PC-3 (cell line): ENCODE results near the gene COL1A2. TPM values are rescaled to one million over a fixed set of nuclear protein-coding genes. Genes with fewer than 3 reads are reported as not detected.

Experiments
- ATAC-seq: fragments of 200-7000 bp; cut with Tn5 transposase; 2 replicates; pipeline ENCODE4 v1.9.1; 2020; ENCODE audit warnings: mild to moderate bottlenecking, moderate library complexity
- BruUV-seq: library from RNA; stranded (reverse); fragments of 400-500 nt; replicated peaks from 2 replicates; lab custom pipeline; 2021; lab: Mats Ljungman, UMichigan
- CTCF ChIA-PET: fragments of 300-600 bp; sonication (Branson Sonifier 250); formaldehyde crosslinking; loops from one replicate; lab custom pipeline; 2022; ENCODE audit warnings: antibody characterized with exemption; lab: Charles Lee
- POLR2A ChIA-PET: fragments of 300-600 bp; sonication (Branson Sonifier 250); formaldehyde crosslinking; loops from one replicate; lab custom pipeline; 2022; ENCODE audit warnings: antibody characterized with exemption; ENCODE audit not compliant: unreplicated experiment; lab: Charles Lee
- DNase-seq: peaks from one replicate; pipeline ENCODE4 v3.0.0-alpha.2; 2015
- H2AFZ ChIP-seq: fragments of 300-600 bp; sonication (generic); 2 replicates; pipeline ENCODE4 v1.6.0; 2016; ENCODE audit warnings: antibody characterized with exemption, low read length
- H3F3A ChIP-seq: fragments of 300-600 bp; sonication (generic); one replicate; pipeline ENCODE4 v1.6.0; 2017; ENCODE audit warnings: antibody characterized with exemption, low read length, control low read depth, mild to moderate bottlenecking; ENCODE audit not compliant: unreplicated experiment
- H3K27ac ChIP-seq: fragments of 300-600 bp; sonication (generic); 2 replicates; pipeline ENCODE4 v1.5.1; 2016; ENCODE audit warnings: mild to moderate bottlenecking, low read length
- H3K27me3 ChIP-seq: fragments of 300-600 bp; sonication (generic); 2 replicates; pipeline ENCODE4 v1.6.1; 2016; ENCODE audit warnings: low read length, mixed read lengths
- H3K36me3 ChIP-seq: fragments of 300-600 bp; sonication (generic); 2 replicates; pipeline ENCODE4 v1.6.1; 2016; ENCODE audit warnings: low read depth, mixed run types, low read length, mixed read lengths
- H3K4me1 ChIP-seq: fragments of 300-600 bp; sonication (generic); 2 replicates; pipeline ENCODE4 v1.5.1; 2016; ENCODE audit warnings: low read length; ENCODE audit not compliant: insufficient read depth
- H3K4me2 ChIP-seq: fragments of 300-600 bp; sonication (generic); 2 replicates; pipeline ENCODE4 v1.6.0; 2016; ENCODE audit warnings: low read length
- H3K4me3 ChIP-seq: fragments of 300-600 bp; sonication (generic); 2 replicates; pipeline ENCODE4 v1.5.1; 2016; ENCODE audit warnings: mild to moderate bottlenecking, low read length, mixed read lengths
- H3K79me2 ChIP-seq: fragments of 300-600 bp; sonication (generic); 2 replicates; pipeline ENCODE4 v1.6.1; 2017; ENCODE audit warnings: low read length, mixed read lengths
- H3K9ac ChIP-seq: fragments of 300-600 bp; sonication (generic); 2 replicates; pipeline ENCODE4 v1.6.0; 2016; ENCODE audit warnings: mild to moderate bottlenecking, low read length
- H3K9me2 ChIP-seq: fragments of 300-600 bp; sonication (generic); replicated peaks from 2 replicates; pipeline ENCODE4 v1.6.1; 2016; ENCODE audit warnings: mixed run types, low read length, mixed read lengths
- H3K9me3 ChIP-seq: fragments of 300-600 bp; sonication (generic); 2 replicates; pipeline ENCODE4 v1.6.1; 2016; ENCODE audit warnings: low read length, mixed read lengths
- H4K20me1 ChIP-seq: fragments of 300-600 bp; sonication (generic); 2 replicates; pipeline ENCODE4 v1.6.1; 2016; ENCODE audit warnings: low read length, mixed read lengths
- EZH2 ChIP-seq: fragments of 300-600 bp; sonication (generic); IDR thresholded peaks from one replicate; pipeline ENCODE4 v1.6.1; 2017; ENCODE audit warnings: antibody characterized with exemption, mild to moderate bottlenecking, low read length; ENCODE audit not compliant: unreplicated experiment
- EZH2phosphoT487 ChIP-seq: fragments of 300-600 bp; sonication (generic); IDR thresholded peaks from 2 replicates; pipeline ENCODE4 v1.6.1; 2018; ENCODE audit warnings: mild to moderate bottlenecking, antibody characterized with exemption, low read length, borderline replicate concordance
- intact Hi-C: fragments of 100-400 bp; cut with micrococcal nuclease; formaldehyde crosslinking; loops from 2 replicates; pipeline ENCODE4 v1.9.0; 2023
- total RNA-seq: library from RNA; depleted of rRNA; stranded (reverse); fragments of >200 nt; gene quantifications from 2 replicates; pipeline ENCODE4 v1.2.3, GENCODE V29; 2014
- TF ChIP-seq, protein P1 (sequence below): fragments of 300-600 bp; sonication (generic); conservative IDR thresholded peaks from 2 replicates; pipeline ENCODE4 v1.5.1; 2017; ENCODE audit warnings: antibody characterized with exemption, low read depth, mild to moderate bottlenecking, low read length

The COL1A2 gene
- total RNA-seq, 1 experiment from 2014 or later: not detected

DNA sequence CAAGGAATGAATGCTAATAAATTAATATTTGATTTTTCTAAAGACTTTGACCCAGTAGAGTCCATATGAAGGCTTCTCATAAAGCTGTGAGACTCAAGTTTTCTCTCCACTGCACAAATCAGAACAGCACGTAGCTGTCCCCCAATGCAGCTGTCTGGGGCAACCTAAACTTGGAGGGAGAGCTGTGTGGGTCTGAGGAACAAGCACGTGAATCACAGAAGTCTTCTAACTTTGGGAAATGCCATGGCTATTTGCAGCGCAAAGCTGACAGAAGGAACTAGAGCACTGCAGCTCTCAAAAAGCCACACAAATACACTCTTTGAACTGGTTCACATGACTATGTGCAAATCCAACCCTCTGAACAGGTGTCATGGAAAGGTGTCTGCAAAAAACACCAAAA, 47.9 kb downstream of the COL1A2 start:
- CTCF ChIA-PET: no interaction called here
- no peak overlapping the region for H3K4me3 ChIP-seq
- no peaks in the 10 kb centered on the region for H3K36me3 ChIP-seq
- no peak overlapping the region for H3K27ac ChIP-seq
- H2AFZ ChIP-seq: no peak overlapping the region
- H3K79me2 ChIP-seq: no peaks in the 10 kb centered on the region
- no peak overlapping the region for H3K9ac ChIP-seq
- no peaks in the 10 kb centered on the region for H3F3A ChIP-seq
- POLR2A ChIA-PET: no interaction called here
- no peak overlapping the region for H3K4me2 ChIP-seq
- no peaks in the 10 kb centered on the region for H4K20me1 ChIP-seq
- H3K27me3 ChIP-seq: no peaks in the 10 kb centered on the region
- no peak for DNase-seq
- TF ChIP-seq EZH2: no peak
- BruUV-seq: no TSS peak
- no peaks in the 10 kb centered on the region for H3K9me3 ChIP-seq
- H3K9me2 ChIP-seq: no peaks in the 10 kb centered on the region
- intact Hi-C loops: loop anchor here (10.0 kb wide), 1 partner anchor 462 kb away; the partner anchor contains the start of gene PPP1R9A
- ATAC-seq: no peak
- H3K4me1 ChIP-seq: no peaks in the 10 kb centered on the region

DNA sequence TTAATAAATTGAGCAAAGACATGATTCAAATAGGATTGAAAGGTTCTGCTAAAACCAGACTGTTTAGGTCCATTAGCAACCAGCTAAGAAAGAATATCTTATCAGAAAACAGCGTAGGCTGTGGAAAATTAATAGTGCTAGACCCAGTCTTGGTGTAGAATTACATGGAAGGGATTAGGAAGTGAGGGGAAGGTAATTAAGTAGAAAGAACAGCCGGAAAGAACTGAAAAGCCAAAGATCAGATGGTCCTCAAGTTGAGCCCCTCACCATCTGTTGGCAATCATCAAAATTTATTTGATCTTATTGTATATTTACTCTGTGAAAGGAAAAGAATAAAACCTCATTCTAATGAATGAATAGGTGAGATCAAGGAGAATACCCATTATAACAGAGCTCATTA, 50.1 kb downstream of the COL1A2 start:
- peaks cover 4% of the 10 kb centered on the region; the same call in 1 of the 2 replicates for H3K4me1 ChIP-seq
- ChIA-PET CTCF (no interaction called here), POLR2A (no interaction called here)
- TF ChIP-seq, protein P1, sequence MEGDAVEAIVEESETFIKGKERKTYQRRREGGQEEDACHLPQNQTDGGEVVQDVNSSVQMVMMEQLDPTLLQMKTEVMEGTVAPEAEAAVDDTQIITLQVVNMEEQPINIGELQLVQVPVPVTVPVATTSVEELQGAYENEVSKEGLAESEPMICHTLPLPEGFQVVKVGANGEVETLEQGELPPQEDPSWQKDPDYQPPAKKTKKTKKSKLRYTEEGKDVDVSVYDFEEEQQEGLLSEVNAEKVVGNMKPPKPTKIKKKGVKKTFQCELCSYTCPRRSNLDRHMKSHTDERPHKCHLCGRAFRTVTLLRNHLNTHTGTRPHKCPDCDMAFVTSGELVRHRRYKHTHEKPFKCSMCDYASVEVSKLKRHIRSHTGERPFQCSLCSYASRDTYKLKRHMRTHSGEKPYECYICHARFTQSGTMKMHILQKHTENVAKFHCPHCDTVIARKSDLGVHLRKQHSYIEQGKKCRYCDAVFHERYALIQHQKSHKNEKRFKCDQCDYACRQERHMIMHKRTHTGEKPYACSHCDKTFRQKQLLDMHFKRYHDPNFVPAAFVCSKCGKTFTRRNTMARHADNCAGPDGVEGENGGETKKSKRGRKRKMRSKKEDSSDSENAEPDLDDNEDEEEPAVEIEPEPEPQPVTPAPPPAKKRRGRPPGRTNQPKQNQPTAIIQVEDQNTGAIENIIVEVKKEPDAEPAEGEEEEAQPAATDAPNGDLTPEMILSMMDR: no peak
- TF ChIP-seq EZH2phosphoT487: no peak
- TF ChIP-seq EZH2: no peak
- H3K27me3 ChIP-seq: no peaks in the 10 kb centered on the region
- no peak overlapping the region for H3K4me2 ChIP-seq
- H3K4me3 ChIP-seq: no peak overlapping the region
- no peaks in the 10 kb centered on the region for H3K9me2 ChIP-seq
- no peaks in the 10 kb centered on the region for H3K79me2 ChIP-seq
- ATAC-seq (no peak), DNase-seq (no peak)
- no TSS peak for BruUV-seq
- H3F3A ChIP-seq: no peaks in the 10 kb centered on the region
- H2AFZ ChIP-seq: no peak overlapping the region
- H3K36me3 ChIP-seq: no peaks in the 10 kb centered on the region
- no peak overlapping the region for H3K9ac ChIP-seq
- H3K9me3 ChIP-seq: no peaks in the 10 kb centered on the region
- H4K20me1 ChIP-seq: no peaks in the 10 kb centered on the region
- intact Hi-C loops: loop anchor here (5.0 to 10.0 kb wide), 2 partner anchors 460 to 1242 kb away; partner anchors contain the start of gene PPP1R9A
- no peak overlapping the region for H3K27ac ChIP-seq

DNA sequence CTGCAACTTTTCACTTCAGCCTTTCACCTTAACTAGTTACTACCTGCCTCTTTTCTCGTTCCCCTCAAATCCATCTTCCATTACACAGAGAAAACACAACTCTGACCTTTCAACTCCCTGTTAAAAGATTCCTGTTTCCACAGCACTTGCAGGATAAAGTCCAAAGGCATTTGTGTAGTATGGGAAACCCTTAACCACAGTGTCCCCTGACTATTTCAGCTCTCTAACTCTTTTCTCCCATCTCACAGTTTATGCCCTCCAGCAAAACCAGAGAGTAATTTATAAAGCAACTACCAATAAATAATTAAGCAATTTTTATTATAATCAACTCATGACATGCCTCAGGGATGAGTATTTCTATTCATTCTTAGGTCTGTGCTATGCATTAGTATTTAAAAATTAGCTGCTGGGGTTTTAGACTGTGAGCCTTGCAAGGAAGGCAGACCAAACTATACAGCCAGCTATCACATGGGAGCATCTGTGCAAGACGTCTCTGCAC, 51.0 kb downstream of the COL1A2 start:
- Histone ChIP-seq H4K20me1 (no peaks in the 10 kb centered on the region), H3K4me1 (peaks cover 4% of the 10 kb centered on the region; the same call in 1 of the 2 replicates), H3K79me2 (no peaks in the 10 kb centered on the region), H2AFZ (no peak overlapping the region), H3K36me3 (no peaks in the 10 kb centered on the region), H3K27ac (no peak overlapping the region), H3K27me3 (no peaks in the 10 kb centered on the region), H3K9me2 (no peaks in the 10 kb centered on the region), H3K4me2 (no peak overlapping the region), H3F3A (no peaks in the 10 kb centered on the region), H3K9ac (no peak overlapping the region), H3K4me3 (no peak overlapping the region), H3K9me3 (no peaks in the 10 kb centered on the region)
- DNase-seq (no peak), ATAC-seq (no peak)
- intact Hi-C loops: loop anchor here (5.0 to 10.0 kb wide), 2 partner anchors 459 to 1242 kb away; partner anchors contain the start of gene PPP1R9A
- ChIA-PET POLR2A (no interaction called here), CTCF (no interaction called here)
- BruUV-seq: no TSS peak
- TF ChIP-seq, protein P1: no peak
- TF ChIP-seq EZH2phosphoT487 (no peak), EZH2 (no peak)
